Esophagus squamous epithelium (tissue), 4 donors: ENCODE data around the gene MGAT5B.

ENCODE experiments used
- CTCF ChIP-seq, 6 experiments: fragments of 450-650 bp in 4 of 6; fragments of 200-600 bp in 2 of 6; sonication (generic) in 2 of 6; IDR thresholded peaks; one replicate each; pipeline ENCODE4 v1.5.1; 2016 to 2019; ENCODE audit warnings: antibody characterized with exemption in 6 of 6, mild to moderate bottlenecking in 4 of 6, moderate library complexity in 4 of 6
- POLR2A ChIP-seq, 4 donors: fragments of 450-650 bp; IDR thresholded peaks; one replicate each; pipeline ENCODE4 v1.6.1; 2017; ENCODE audit warnings: antibody characterized with exemption in 4 of 4, mild to moderate bottlenecking in 4 of 4, moderate library complexity in 3 of 4

GRCh38 chr17:76989519-76989918 is 121.3 kb downstream of the MGAT5B start:
- TF ChIP-seq CTCF (IDR thresholded peaks at IDR 0.05) (no peak), POLR2A (IDR thresholded peaks at IDR 0.05) (no peak)
